Measurements from ENCODE around the gene SLC26A4. TPM values are rescaled to one million over a fixed set of nuclear protein-coding genes. Genes with fewer than 3 reads are reported as not detected.

SLC26A4 gene
- total and polyA plus RNA-seq, 2 donors from 2014 or later, result 2.5 to 7.3 TPM

- TF ChIP-seq CTCF (IDR thresholded peaks at IDR 0.05; ENCODE audit: borderline replicate concordance, extremely low read depth, insufficient read depth), result no peak
- no peaks in the 10 kb centered on the region for H3K4me1 ChIP-seq (ENCODE audit: control insufficient read depth in 2 of 3, insufficient read depth in 2 of 3, low read depth in 1 of 3, low read length in 3 of 3)
- no peak overlapping the region for H3K9ac ChIP-seq (ENCODE audit: low read length in 3 of 3)
- intact Hi-C loops (cut with DNase I), result no loop called here
- FAIRE-seq, result no peak
- H3K36me3 ChIP-seq (ENCODE audit: control insufficient read depth in 2 of 3, insufficient read depth in 3 of 3, low read length in 3 of 3), result no peaks in the 10 kb centered on the region
- H3K4me3 ChIP-seq (ENCODE audit: low read length in 3 of 3), result no peak overlapping the region
- no peak for DNase-seq
- H3K27me3 ChIP-seq (ENCODE audit: control insufficient read depth, insufficient read depth, low read length), result no peaks in the 10 kb centered on the region
- no peak overlapping the region for H3K27ac ChIP-seq (ENCODE audit: low read depth in 2 of 2, low read length in 2 of 2)
- H3K9me3 ChIP-seq (ENCODE audit: control insufficient read depth in 2 of 3, insufficient read depth in 1 of 3, low read length in 3 of 3), result no peaks in the 10 kb centered on the region
Observed at GRCh38 chr7:107767391-107767790, 106.8 kb downstream of the SLC26A4 start.

Other genes starting within 250 kb of the SLC26A4 start
- gene GPR22, start 190.8 kb upstream of the SLC26A4 start, total RNA-seq, result not detected
- not detected for gene GPR22, start 190.8 kb upstream of the SLC26A4 start, polyA plus RNA-seq (ENCODE audit: insufficient read depth, low read depth, low replicate concordance)
- gene COG5, start 96.9 kb upstream of the SLC26A4 start, total RNA-seq, result 45.7 TPM
- gene COG5, start 96.9 kb upstream of the SLC26A4 start, polyA plus RNA-seq (ENCODE audit: insufficient read depth, low read depth, low replicate concordance), result 8.6 TPM
- gene DUS4L, start 96.9 kb upstream of the SLC26A4 start, total RNA-seq, result 8.4 TPM
- 7.3 TPM for gene DUS4L, start 96.9 kb upstream of the SLC26A4 start, polyA plus RNA-seq (ENCODE audit: insufficient read depth, low read depth, low replicate concordance)
- gene BCAP29, start 80.6 kb upstream of the SLC26A4 start, total RNA-seq, result 50.2 TPM
- 31.2 TPM for gene BCAP29, start 80.6 kb upstream of the SLC26A4 start, polyA plus RNA-seq (ENCODE audit: insufficient read depth, low read depth, low replicate concordance)
- gene CBLL1, start 83.3 kb downstream of the SLC26A4 start, total RNA-seq, result 22.4 TPM
- gene CBLL1, start 83.3 kb downstream of the SLC26A4 start, polyA plus RNA-seq (ENCODE audit: insufficient read depth, low read depth, low replicate concordance), result 5.6 TPM
- 0.25 TPM for gene SLC26A3, start 142.4 kb downstream of the SLC26A4 start, total RNA-seq
- gene SLC26A3, start 142.4 kb downstream of the SLC26A4 start, polyA plus RNA-seq (ENCODE audit: insufficient read depth, low read depth, low replicate concordance), result 0.32 TPM
- gene DLD, start 230.4 kb downstream of the SLC26A4 start, total RNA-seq, result 78.6 TPM
- 153 TPM for gene DLD, start 230.4 kb downstream of the SLC26A4 start, polyA plus RNA-seq (ENCODE audit: insufficient read depth, low read depth, low replicate concordance)

Measured in kidney (tissue), 14 donors.